Colonic mucosa (tissue), 4 donors: ENCODE results near the gene MYOF. TPM values are rescaled to one million over a fixed set of nuclear protein-coding genes. Genes with fewer than 3 reads are reported as not detected.

ENCODE experiments used
- DNase-seq: peaks from one replicate; pipeline ENCODE4 v3.0.0-alpha.2; 2020
- H3K27ac ChIP-seq: fragments of 200-600 bp; one replicate; pipeline ENCODE4 v1.8.0; 2021
- H3K27me3 ChIP-seq: fragments of 200-600 bp; one replicate; pipeline ENCODE4 v1.8.0; 2021
- H3K36me3 ChIP-seq: fragments of 200-600 bp; one replicate; pipeline ENCODE4 v1.8.0; 2021
- H3K4me1 ChIP-seq: fragments of 200-600 bp; one replicate; pipeline ENCODE4 v1.8.0; 2021; ENCODE audit warnings: mild to moderate bottlenecking
- H3K4me3 ChIP-seq: fragments of 200-600 bp; one replicate; pipeline ENCODE4 v1.8.0; 2021
- H3K9ac ChIP-seq, 2 donors: one replicate each; pipeline ENCODE4 v1.7.0; 2013; ENCODE audit warnings: control low read depth in 2 of 2, low read depth in 2 of 2, low read length in 2 of 2
- H3K9me3 ChIP-seq: fragments of 200-600 bp; one replicate; pipeline ENCODE4 v1.8.0; 2021
- intact Hi-C: fragments of 100-400 bp; cut with DNase I; formaldehyde crosslinking; loops from one replicate; pipeline ENCODE4 v1.14.1; 2022
- total RNA-seq, 2 donors: library from RNA; stranded (reverse); fragmentation: NEBNext Ultra II Directional in 1 of 2; extraction: Animal tissue kit (Norgen Biotek cat#: 25700) in 1 of 2; gene quantifications; one replicate each; pipeline ENCODE4 v1.2.1, GENCODE V29; 2021
- TF ChIP-seq, protein P1 (sequence below): fragments of 200-600 bp; IDR thresholded peaks from one replicate; pipeline ENCODE4 v1.8.0; 2022; ENCODE audit warnings: antibody characterized with exemption, mild to moderate bottlenecking
- donor health status: healthy.
- donor health status: DM: no; HTN: no; CAD: no.
- donor health status: DM: no; HTN: no; CAD: no.

MYOF gene
- total RNA-seq, 2 donors from 2014 or later, result 88.1 to 90.9 TPM

DNA sequence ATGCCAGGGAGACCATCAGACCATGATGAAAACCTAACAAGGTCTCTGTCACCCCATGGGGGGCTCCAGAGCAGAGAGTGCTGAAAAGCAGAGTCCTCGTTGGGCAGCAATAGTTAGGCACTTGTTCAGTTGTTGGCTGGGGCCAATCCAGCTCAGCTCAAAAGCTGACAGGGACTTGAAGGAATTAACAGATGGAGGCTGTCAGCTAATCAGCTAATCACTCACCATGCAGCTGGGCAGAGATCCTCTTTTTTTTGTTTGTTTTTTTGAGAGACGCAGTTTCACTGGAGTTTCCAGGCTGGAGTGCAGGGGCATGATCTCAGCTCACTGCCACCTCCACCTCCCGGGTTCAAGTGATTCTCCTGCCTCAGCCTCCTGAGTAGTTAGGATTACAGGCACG, 32.4 kb upstream of the MYOF start:
- DNase-seq, result no peak
- Histone ChIP-seq H3K36me3 (no peaks in the 10 kb centered on the region), H3K4me3 (no peak overlapping the region), H3K9ac (no peak overlapping the region), H3K27ac (no peak overlapping the region), H3K4me1 (no peaks in the 10 kb centered on the region), H3K9me3 (no peaks in the 10 kb centered on the region), H3K27me3 (no peaks in the 10 kb centered on the region)
- intact Hi-C loops, result no loop called here
- TF ChIP-seq, protein P1, sequence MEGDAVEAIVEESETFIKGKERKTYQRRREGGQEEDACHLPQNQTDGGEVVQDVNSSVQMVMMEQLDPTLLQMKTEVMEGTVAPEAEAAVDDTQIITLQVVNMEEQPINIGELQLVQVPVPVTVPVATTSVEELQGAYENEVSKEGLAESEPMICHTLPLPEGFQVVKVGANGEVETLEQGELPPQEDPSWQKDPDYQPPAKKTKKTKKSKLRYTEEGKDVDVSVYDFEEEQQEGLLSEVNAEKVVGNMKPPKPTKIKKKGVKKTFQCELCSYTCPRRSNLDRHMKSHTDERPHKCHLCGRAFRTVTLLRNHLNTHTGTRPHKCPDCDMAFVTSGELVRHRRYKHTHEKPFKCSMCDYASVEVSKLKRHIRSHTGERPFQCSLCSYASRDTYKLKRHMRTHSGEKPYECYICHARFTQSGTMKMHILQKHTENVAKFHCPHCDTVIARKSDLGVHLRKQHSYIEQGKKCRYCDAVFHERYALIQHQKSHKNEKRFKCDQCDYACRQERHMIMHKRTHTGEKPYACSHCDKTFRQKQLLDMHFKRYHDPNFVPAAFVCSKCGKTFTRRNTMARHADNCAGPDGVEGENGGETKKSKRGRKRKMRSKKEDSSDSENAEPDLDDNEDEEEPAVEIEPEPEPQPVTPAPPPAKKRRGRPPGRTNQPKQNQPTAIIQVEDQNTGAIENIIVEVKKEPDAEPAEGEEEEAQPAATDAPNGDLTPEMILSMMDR, result no peak

DNA sequence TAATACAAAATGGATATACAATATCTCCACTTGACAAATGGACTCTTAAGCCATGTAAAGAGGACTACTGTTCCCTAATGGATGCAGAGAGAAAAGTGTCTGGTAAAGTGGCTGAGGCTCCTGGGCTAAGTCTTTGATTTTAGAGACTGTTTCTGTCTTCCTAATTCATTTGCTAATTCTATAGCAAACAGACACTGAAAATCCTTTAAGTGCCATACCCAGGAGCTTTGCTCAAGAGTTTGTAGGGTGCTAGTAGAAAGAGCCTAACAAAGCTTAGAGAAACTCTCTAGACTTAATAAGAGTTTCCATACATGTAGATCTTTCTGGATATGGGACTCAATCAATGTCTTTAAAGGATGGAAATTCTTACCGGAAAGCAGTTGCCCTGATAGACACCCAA, 31.0 kb upstream of the MYOF start:
- no peak overlapping the region for H3K9ac ChIP-seq
- no peak overlapping the region for H3K4me3 ChIP-seq
- TF ChIP-seq, protein P1, result no peak

DNA sequence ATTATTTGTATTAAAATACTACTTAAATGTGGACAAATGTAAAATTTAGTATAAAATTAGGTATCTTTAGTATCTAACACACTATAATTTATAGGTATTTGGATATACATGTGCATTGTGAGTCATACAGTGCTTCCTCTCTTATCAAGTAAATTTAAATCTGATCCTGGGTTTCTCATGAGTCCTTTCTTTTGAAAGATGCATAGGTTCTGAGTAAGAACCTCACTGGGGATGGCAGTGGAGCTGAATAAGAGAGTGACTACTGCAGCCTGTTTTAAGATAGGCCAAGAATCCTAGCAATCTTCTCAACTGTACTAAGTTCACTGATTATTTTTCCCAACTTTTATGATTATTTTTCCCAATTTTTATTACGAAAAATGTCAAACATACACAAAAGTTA, 30.4 kb upstream of the MYOF start:
- Histone ChIP-seq H3K27ac (no peak overlapping the region), H3K36me3 (no peaks in the 10 kb centered on the region), H3K4me1 (no peaks in the 10 kb centered on the region), H3K4me3 (no peak overlapping the region), H3K27me3 (no peaks in the 10 kb centered on the region), H3K9me3 (no peaks in the 10 kb centered on the region), H3K9ac (no peak overlapping the region)
- TF ChIP-seq, protein P1, result no peak
- DNase-seq, result no peak
- intact Hi-C loops, result no loop called here

More for the DNA sequence above, 31.0 kb upstream of the MYOF start:
- H3K4me1 ChIP-seq, result no peaks in the 10 kb centered on the region
- no peaks in the 10 kb centered on the region for H3K9me3 ChIP-seq
- H3K36me3 ChIP-seq, result no peaks in the 10 kb centered on the region
- no peaks in the 10 kb centered on the region for H3K27me3 ChIP-seq
- H3K27ac ChIP-seq, result no peak overlapping the region
- intact Hi-C loops, result no loop called here
- DNase-seq, result no peak

- TF ChIP-seq, protein P1, result no peak
- no peak overlapping the region for H3K9ac ChIP-seq
- no peaks in the 10 kb centered on the region for H3K27me3 ChIP-seq
- H3K36me3 ChIP-seq, result no peaks in the 10 kb centered on the region
- H3K27ac ChIP-seq, result no peak overlapping the region
- H3K9me3 ChIP-seq, result no peaks in the 10 kb centered on the region
- DNase-seq, result no peak
- no peaks in the 10 kb centered on the region for H3K4me1 ChIP-seq
- H3K4me3 ChIP-seq, result no peak overlapping the region
- intact Hi-C loops, result no loop called here
Observed at GRCh38 chr10:93509816-93510215, 27.7 kb upstream of the MYOF start.

- no peak overlapping the region for H3K9ac ChIP-seq
- H3K27me3 ChIP-seq, result no peaks in the 10 kb centered on the region
- H3K9me3 ChIP-seq, result no peaks in the 10 kb centered on the region
- TF ChIP-seq, protein P1, result no peak
- DNase-seq, result no peak
- no peak overlapping the region for H3K27ac ChIP-seq
- no peaks in the 10 kb centered on the region for H3K36me3 ChIP-seq
- H3K4me1 ChIP-seq, result no peaks in the 10 kb centered on the region
- H3K4me3 ChIP-seq, result no peak overlapping the region
- intact Hi-C loops, result no loop called here
Observed at GRCh38 chr10:93505075-93505474, 22.9 kb upstream of the MYOF start.

- H3K4me1 ChIP-seq, result no peaks in the 10 kb centered on the region
- H3K36me3 ChIP-seq, result no peaks in the 10 kb centered on the region
- intact Hi-C loops, result no loop called here
- no peak overlapping the region for H3K27ac ChIP-seq
- H3K9me3 ChIP-seq, result no peaks in the 10 kb centered on the region
- TF ChIP-seq, protein P1, result no peak
- H3K27me3 ChIP-seq, result no peaks in the 10 kb centered on the region
- no peak overlapping the region for H3K9ac ChIP-seq
- H3K4me3 ChIP-seq, result no peak overlapping the region
- DNase-seq, result no peak
Observed at GRCh38 chr10:93503075-93503474, 20.9 kb upstream of the MYOF start.
